HG02571 (cell line): Measurements from ENCODE around the gene FUZ.

Source experiments
- ATAC-seq: cut with Tn5 transposase; IDR thresholded peaks from one replicate; pipeline ENCODE4 v1.9.1; 2021; ENCODE audit warnings: mild to moderate bottlenecking, moderate library complexity; ENCODE audit not compliant: unreplicated experiment

FUZ gene

DNA sequence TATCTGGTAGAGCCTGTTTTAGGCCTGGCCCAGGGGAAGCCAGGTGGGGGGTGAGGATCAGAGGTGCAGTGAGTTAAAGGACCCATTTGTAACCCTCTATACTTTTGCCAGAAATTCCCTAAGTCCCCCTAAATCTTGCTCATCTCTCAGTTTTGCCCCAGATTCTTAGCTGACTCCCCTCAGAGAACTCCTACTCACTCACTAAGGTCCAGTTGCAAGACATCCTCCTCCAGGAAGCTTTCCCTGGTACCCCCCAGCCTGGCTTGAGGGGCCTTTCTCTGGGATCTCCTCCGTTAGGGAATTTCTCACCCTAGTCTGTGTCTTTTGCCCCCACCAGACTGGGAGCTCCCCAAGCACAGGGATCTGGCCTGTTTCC is 51.9 kb downstream of the FUZ start:
- no peak for ATAC-seq

DNA sequence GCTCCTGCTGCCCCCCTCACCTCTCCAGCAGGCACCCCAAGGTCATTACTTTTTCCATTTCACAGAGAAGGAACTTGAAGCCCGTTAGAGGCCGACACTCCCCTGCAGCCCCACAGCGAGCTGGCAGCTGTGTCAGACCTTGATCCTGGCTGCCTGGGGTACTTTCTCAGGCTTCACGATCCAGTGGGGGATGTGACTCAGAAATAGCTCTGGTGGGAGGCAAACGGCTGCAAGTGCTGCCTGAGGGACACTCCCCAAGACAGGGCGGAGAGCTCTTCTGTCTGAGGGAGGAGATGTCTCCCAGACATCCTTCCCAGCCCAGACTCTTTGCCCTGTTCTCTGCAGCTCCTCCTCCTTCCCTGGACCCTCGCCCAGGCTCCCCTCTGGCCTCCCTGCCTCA is 54.8 kb downstream of the FUZ start:
- no peak for ATAC-seq
